GM19452 (cell line): Measurements from ENCODE around the gene ATP1A3.
A peak's percentile ranks its signal among the peaks of the same experiment; 100 is the strongest.

Experiments
- ATAC-seq: cut with Tn5 transposase; IDR thresholded peaks from one replicate; pipeline ENCODE4 v1.9.1; 2021; ENCODE audit not compliant: unreplicated experiment

Gene ATP1A3

GRCh38 chr19:41988947-41989346, 5.1 kb downstream of the ATP1A3 start:
- no peak for ATAC-seq

- ATAC-seq = no peak
Observed at GRCh38 chr19:41987141-41987860, 6.7 kb downstream of the ATP1A3 start.

GRCh38 chr19:41984961-41985360, 9.1 kb downstream of the ATP1A3 start:
- no peak for ATAC-seq

- ATAC-seq = no peak
Observed at GRCh38 chr19:41981724-41982123, 12.3 kb downstream of the ATP1A3 start.

GRCh38 chr19:41978470-41978869, 15.6 kb downstream of the ATP1A3 start:
- ATAC-seq = no peak

- ATAC-seq = no peak
Observed at GRCh38 chr19:41977916-41978315, 16.1 kb downstream of the ATP1A3 start.

GRCh38 chr19:41974652-41975051, 19.4 kb downstream of the ATP1A3 start:
- no peak for ATAC-seq

GRCh38 chr19:41971363-41971762, 22.7 kb downstream of the ATP1A3 start:
- ATAC-seq = no peak

- ATAC-seq = no peak
Observed at GRCh38 chr19:41969772-41970458, 24.1 kb downstream of the ATP1A3 start.

GRCh38 chr19:41968751-41969595, 25.1 kb downstream of the ATP1A3 start:
- no peak for ATAC-seq

GRCh38 chr19:41967054-41967783, 26.8 kb downstream of the ATP1A3 start:
- no peak for ATAC-seq

GRCh38 chr19:41965106-41965505, 28.9 kb downstream of the ATP1A3 start:
- ATAC-seq = no peak

GRCh38 chr19:41960973-41961372, 33.1 kb downstream of the ATP1A3 start:
- no peak for ATAC-seq

GRCh38 chr19:41959056-41960053, 34.7 kb downstream of the ATP1A3 start, which contains the start of gene RABAC1:
Gene RABAC1 (minus strand): TSS chr19:41959321. CDS start chr19:41959292, 29 bp downstream.
- ATAC-seq = peak; percentile 87

- no peak for ATAC-seq
Observed at GRCh38 chr19:41958367-41959055, 35.5 kb downstream of the ATP1A3 start.

GRCh38 chr19:41957838-41958366, 36.1 kb downstream of the ATP1A3 start:
- ATAC-seq = no peak

- no peak for ATAC-seq
Observed at GRCh38 chr19:41957161-41957837, 36.7 kb downstream of the ATP1A3 start.

- ATAC-seq = no peak
Observed at GRCh38 chr19:41956621-41957020, 37.4 kb downstream of the ATP1A3 start.
